K562 (cell line): ENCODE data around the gene TMCC1. TPM values are rescaled to one million over a fixed set of nuclear protein-coding genes. Genes with fewer than 3 reads are reported as not detected.

Experiments
- ARID2 ChIP-seq: fragments of 450-650 bp; IDR thresholded peaks from 2 replicates; pipeline ENCODE4 v1.6.1; 2017; ENCODE audit warnings: antibody characterized with exemption, mild to moderate bottlenecking
- ARNT ChIP-seq, 2 experiments: fragments of 450-650 bp; IDR thresholded peaks; 2 replicates each; pipeline ENCODE4 v1.6.1; 2016; ENCODE audit warnings: mild to moderate bottlenecking in 1 of 2
- ATF2 ChIP-seq: sonication (generic); formaldehyde crosslinking; IDR thresholded peaks from 2 replicates; pipeline ENCODE4 v1.8.1; 2022; ENCODE audit warnings: missing genetic modification reagents
- BRD9 ChIP-seq: fragments of 450-650 bp; IDR thresholded peaks from 2 replicates; pipeline ENCODE4 v1.6.1; 2018; ENCODE audit warnings: low read depth; ENCODE audit not compliant: partially characterized antibody
- CREB3 ChIP-seq: fragments of 450-650 bp; conservative IDR thresholded peaks from 2 replicates; pipeline ENCODE4 v1.6.1; 2016; ENCODE audit warnings: missing genetic modification characterization, low read depth, mild to moderate bottlenecking, missing compliant biosample characterization, moderate library complexity
- DPF2 ChIP-seq: fragments of 450-650 bp; IDR thresholded peaks from 2 replicates; pipeline ENCODE4 v1.6.1; 2016
- ETV1 ChIP-seq: fragments of 450-650 bp; conservative IDR thresholded peaks from 2 replicates; pipeline ENCODE4 v1.6.1; 2016; ENCODE audit warnings: missing genetic modification characterization, control low read depth, low read depth, missing compliant biosample characterization
- HDAC8 ChIP-seq: fragments of 450-650 bp; IDR thresholded peaks from 2 replicates; pipeline ENCODE4 v1.6.1; 2016; ENCODE audit warnings: mild to moderate bottlenecking, missing genetic modification characterization, moderate library complexity, missing compliant biosample characterization
- IRF1 ChIP-seq: sonication (generic); formaldehyde crosslinking; IDR thresholded peaks from 2 replicates; pipeline ENCODE4 v1.8.0; 2022; ENCODE audit warnings: missing genetic modification reagents, mild to moderate bottlenecking, borderline replicate concordance
- LEF1 ChIP-seq: fragments of 450-650 bp; IDR thresholded peaks from 2 replicates; pipeline ENCODE4 v1.6.1; 2016; ENCODE audit warnings: mild to moderate bottlenecking
- MAFF ChIP-seq: IDR thresholded peaks from 2 replicates; pipeline ENCODE4 v1.6.1; 2012; ENCODE audit warnings: low read length, improper control_type of control experiment
- MEF2A ChIP-seq: IDR thresholded peaks from 2 replicates; pipeline ENCODE4 v1.6.1; 2011; ENCODE audit warnings: low read depth, mild to moderate bottlenecking, low read length, moderate library complexity; ENCODE audit not compliant: control insufficient read depth
- NFIC ChIP-seq: fragments of 450-650 bp; IDR thresholded peaks from 2 replicates; pipeline ENCODE4 v1.6.1; 2017; ENCODE audit warnings: mild to moderate bottlenecking, inconsistent platforms
- NFRKB ChIP-seq: fragments of 450-650 bp; IDR thresholded peaks from 2 replicates; pipeline ENCODE4 v1.6.1; 2016; ENCODE audit warnings: low read depth
- PREB ChIP-seq: sonication (generic); formaldehyde crosslinking; IDR thresholded peaks from 2 replicates; pipeline ENCODE4 v1.8.1; 2023; ENCODE audit warnings: mild to moderate bottlenecking, missing genetic modification reagents
- RAD21 ChIP-seq, 2 experiments: fragments of 250-450 bp in 1 of 2; fragments of 450-650 bp in 1 of 2; sonication (Bioruptor Pico) in 1 of 2; formaldehyde crosslinking in 1 of 2; IDR thresholded peaks in 1 of 2; conservative IDR thresholded peaks in 1 of 2; 2 replicates each; pipeline versions ENCODE4 v1.4.0 to v1.8.0; 2020 to 2022; ENCODE audit warnings: mild to moderate bottlenecking in 2 of 2, moderate library complexity in 1 of 2
- STAT5B ChIP-seq: fragments of 250-450 bp; sonication (Bioruptor Pico); IDR thresholded peaks from 2 replicates; pipeline ENCODE4 v1.8.0; 2021; ENCODE audit warnings: mild to moderate bottlenecking, inconsistent platforms
- ZNF274 ChIP-seq: IDR thresholded peaks from 2 replicates; pipeline ENCODE4 v1.6.1; 2011; ENCODE audit warnings: low read depth, mild to moderate bottlenecking, low read length, moderate library complexity, borderline replicate concordance
- polyA plus RNA-seq, 8 experiments: library from polyadenylated mRNA; depleted of rRNA in 4 of 8; stranded (reverse) in 5 of 8; unstranded in 3 of 8; fragments of >200 nt; fragmentation: Nextera tagmentation in 2 of 8; fragmentation: Illumina TruSeq in 1 of 8; extraction: Ambion mirVana in 2 of 8; extraction: Trizol in 1 of 8; gene quantifications; 2 replicates each; pipeline versions ENCODE4 v1.2.1 to v1.2.3, GENCODE V29; 2011 to 2014; ENCODE audit warnings: inconsistent platforms in 1 of 8, missing spikeins in 1 of 8
- total RNA-seq, 7 experiments: library from RNA; depleted of rRNA in 6 of 7; stranded (reverse); fragments of >200 nt in 6 of 7; fragmentation: Illumina TruSeq in 2 of 7; extraction: Trizol in 2 of 7; gene quantifications; 2 replicates each; pipeline versions ENCODE4 v1.2.1 to v1.2.3, GENCODE V29; 2011 to 2021; ENCODE audit warnings: low replicate concordance in 1 of 7
- TF ChIP-seq, protein P1 (sequence below): sonication (generic); formaldehyde crosslinking; IDR thresholded peaks from 2 replicates; pipeline ENCODE4 v1.8.0; 2023; ENCODE audit warnings: mild to moderate bottlenecking, missing genetic modification reagents
- TF ChIP-seq, protein P2 (sequence below): fragments of 250-450 bp; sonication (Bioruptor Pico); IDR thresholded peaks from 2 replicates; pipeline ENCODE4 v1.8.0; 2021; ENCODE audit warnings: moderate library complexity, mild to moderate bottlenecking, inconsistent platforms
- TF ChIP-seq, protein P3 (sequence below): fragments of 450-650 bp; IDR thresholded peaks from 2 replicates; pipeline ENCODE4 v1.6.1; 2016; ENCODE audit warnings: low read depth, mild to moderate bottlenecking, moderate library complexity

Gene TMCC1
- total and polyA plus RNA-seq, 9 of the 15 experiments (the other 6 are each of a cell fraction or from before 2014, with no cell fraction given): 0.89 to 8.7 (median 4.0) TPM

DNA sequence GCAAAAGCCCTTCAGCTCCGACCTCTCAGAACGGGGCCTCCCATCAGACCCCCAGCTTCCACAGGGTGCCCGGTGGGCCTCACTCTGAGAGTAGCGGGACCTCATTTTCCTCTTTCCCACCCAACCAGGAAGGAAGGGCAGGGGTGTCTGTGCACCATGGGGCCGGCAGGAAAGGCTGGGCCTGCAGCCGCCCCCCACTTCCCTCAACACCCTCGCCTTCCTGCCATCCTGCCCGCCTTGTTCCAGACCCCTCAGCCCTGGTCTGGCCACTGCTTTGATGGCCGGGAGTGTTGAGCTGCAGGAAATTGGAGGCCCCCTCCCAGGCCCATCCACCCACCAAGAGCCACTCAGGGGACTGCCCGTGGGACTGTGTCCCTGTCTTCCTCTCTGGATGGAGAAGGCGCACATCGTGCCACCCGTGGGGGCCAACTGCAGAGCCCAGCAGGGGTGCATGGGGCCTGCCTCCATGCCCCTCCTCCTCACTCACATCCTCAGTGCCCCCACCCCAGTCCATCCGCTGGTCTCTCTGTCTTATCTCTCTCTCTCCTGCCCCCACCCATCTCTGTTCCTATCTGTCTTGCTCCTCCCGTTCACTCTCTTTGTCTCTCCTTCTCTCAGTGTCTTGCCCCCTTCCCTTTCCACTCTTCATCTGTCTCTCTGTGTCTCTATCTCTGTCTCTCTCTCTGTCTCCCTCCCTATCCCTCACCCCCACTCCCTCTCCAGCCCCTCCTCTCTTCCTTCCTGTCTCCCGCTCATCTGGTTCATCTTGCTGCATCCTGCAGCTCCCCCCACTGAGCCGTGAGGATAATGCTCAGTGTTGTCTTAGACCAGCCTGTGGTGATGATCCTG, 285.2 kb downstream of the TMCC1 start (continued):
- TF ChIP-seq ATF2 (CRISPR knock-in tag) (no peak), BRD9 (peak; percentile 74), RAD21 (CRISPR knock-in tag; conservative IDR thresholded peaks at IDR 0.05 in 1 of 2, IDR thresholded peaks at IDR 0.05 in 1 of 2) (peak; percentile 24 to 67; a peak in 3 of 4 replicates), CREB3 (no peak), ZNF274 (no peak), ARNT (IDR thresholded peaks at IDR 0.05) (0 out of 4 replicates have a peak, but pooled peaks of 1 of the 2 experiments have one; percentile 32), ARID2 (peak; percentile 28; the same call in 1 of the 2 replicates), DPF2 (peak; percentile 75), IRF1 (CRISPR knock-in tag) (no peak), NFIC (peak; percentile 20; the same call in 1 of the 2 replicates), MAFF (no peak), MEF2A (no peak), HDAC8 (no peak), ETV1 (tag) (peak; percentile 51; the same call in 1 of the 2 replicates), LEF1 (no peak), NFRKB (0 out of 2 replicates have a peak, but pooled peaks have one; percentile 39), PREB (CRISPR knock-in tag) (no peak), STAT5B (CRISPR knock-in tag) (no peak)
- TF ChIP-seq, protein P1, sequence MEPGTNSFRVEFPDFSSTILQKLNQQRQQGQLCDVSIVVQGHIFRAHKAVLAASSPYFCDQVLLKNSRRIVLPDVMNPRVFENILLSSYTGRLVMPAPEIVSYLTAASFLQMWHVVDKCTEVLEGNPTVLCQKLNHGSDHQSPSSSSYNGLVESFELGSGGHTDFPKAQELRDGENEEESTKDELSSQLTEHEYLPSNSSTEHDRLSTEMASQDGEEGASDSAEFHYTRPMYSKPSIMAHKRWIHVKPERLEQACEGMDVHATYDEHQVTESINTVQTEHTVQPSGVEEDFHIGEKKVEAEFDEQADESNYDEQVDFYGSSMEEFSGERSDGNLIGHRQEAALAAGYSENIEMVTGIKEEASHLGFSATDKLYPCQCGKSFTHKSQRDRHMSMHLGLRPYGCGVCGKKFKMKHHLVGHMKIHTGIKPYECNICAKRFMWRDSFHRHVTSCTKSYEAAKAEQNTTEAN: no peak
- TF ChIP-seq, protein P2, sequence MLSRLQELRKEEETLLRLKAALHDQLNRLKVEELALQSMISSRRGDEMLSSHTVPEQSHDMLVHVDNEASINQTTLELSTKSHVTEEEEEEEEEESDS (CRISPR knock-in tag): no peak
- TF ChIP-seq, protein P3, sequence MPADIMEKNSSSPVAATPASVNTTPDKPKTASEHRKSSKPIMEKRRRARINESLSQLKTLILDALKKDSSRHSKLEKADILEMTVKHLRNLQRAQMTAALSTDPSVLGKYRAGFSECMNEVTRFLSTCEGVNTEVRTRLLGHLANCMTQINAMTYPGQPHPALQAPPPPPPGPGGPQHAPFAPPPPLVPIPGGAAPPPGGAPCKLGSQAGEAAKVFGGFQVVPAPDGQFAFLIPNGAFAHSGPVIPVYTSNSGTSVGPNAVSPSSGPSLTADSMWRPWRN: no peak
